WTC11 (cell line): ENCODE measurements around the gene PLCH2. TPM values are rescaled to one million over a fixed set of nuclear protein-coding genes. Genes with fewer than 3 reads are reported as not detected.

Experiments
- ATAC-seq: fragments of 200-7000 bp; cut with Tn5 transposase; 2 replicates; pipeline ENCODE4 v1.10.0; 2021; ENCODE audit warnings: mild to moderate bottlenecking, moderate library complexity
- CTCF ChIA-PET: fragments of 300-600 bp; sonication (Branson Sonifier 250); formaldehyde crosslinking; loops from one replicate; lab custom pipeline; 2021; ENCODE audit warnings: antibody characterized with exemption; lab: Charles Lee
- POLR2A ChIA-PET: fragments of 350-600 bp; sonication (Branson Sonifier 250); formaldehyde crosslinking; loops from one replicate; lab custom pipeline; 2021; ENCODE audit warnings: antibody characterized with exemption; lab: Charles Lee
- DNase-seq: peaks from one replicate; pipeline ENCODE4 v3.0.0; 2021; ENCODE audit warnings: low spot score
- H3K27ac Mint-ChIP-seq: 2 replicates; pipeline ENCODE4 v1.8.0; 2021; ENCODE audit warnings: mixed read lengths
- H3K27me3 Mint-ChIP-seq: 2 replicates; pipeline ENCODE4 v1.8.0; 2021; ENCODE audit warnings: low read depth, mild to moderate bottlenecking, moderate library complexity, mixed read lengths
- H3K36me3 Mint-ChIP-seq: 2 replicates; pipeline ENCODE4 v1.8.0; 2021; ENCODE audit warnings: mixed read lengths
- H3K4me1 Mint-ChIP-seq: 2 replicates; pipeline ENCODE4 v1.8.0; 2022; ENCODE audit warnings: mixed read lengths
- H3K4me3 Mint-ChIP-seq: 2 replicates; pipeline ENCODE4 v1.8.0; 2021; ENCODE audit warnings: mild to moderate bottlenecking, moderate library complexity, mixed read lengths
- H3K9me3 Mint-ChIP-seq: 2 replicates; pipeline ENCODE4 v1.8.0; 2021; ENCODE audit warnings: mixed read lengths
- CREM ChIP-seq: sonication (generic); formaldehyde crosslinking; IDR thresholded peaks from 2 replicates; pipeline ENCODE4 v1.8.1; 2022; ENCODE audit warnings: mild to moderate bottlenecking, missing genetic modification reagents, moderate library complexity
- FOXK1 ChIP-seq: sonication (generic); formaldehyde crosslinking; IDR thresholded peaks from 2 replicates; pipeline ENCODE4 v1.8.0; 2022; ENCODE audit warnings: mild to moderate bottlenecking, moderate library complexity, missing genetic modification reagents
- GABPB1 ChIP-seq: sonication (generic); formaldehyde crosslinking; IDR thresholded peaks from 2 replicates; pipeline ENCODE4 v1.8.1; 2023; ENCODE audit warnings: mild to moderate bottlenecking, missing genetic modification reagents
- JUN ChIP-seq: sonication (generic); formaldehyde crosslinking; IDR thresholded peaks from 2 replicates; pipeline ENCODE4 v1.8.0; 2023; ENCODE audit warnings: mild to moderate bottlenecking, missing genetic modification reagents
- KAT7 ChIP-seq: sonication (generic); formaldehyde crosslinking; IDR thresholded peaks from 2 replicates; pipeline ENCODE4 v1.8.1; 2023; ENCODE audit warnings: missing genetic modification reagents, mild to moderate bottlenecking, borderline replicate concordance
- MYBL2 ChIP-seq: sonication (generic); formaldehyde crosslinking; IDR thresholded peaks from 2 replicates; pipeline ENCODE4 v1.8.1; 2023; ENCODE audit warnings: mild to moderate bottlenecking, moderate library complexity, missing genetic modification reagents
- NFATC4 ChIP-seq: fragments of 250-450 bp; sonication (Bioruptor Pico); IDR thresholded peaks from 2 replicates; pipeline ENCODE4 v1.9.0; 2021; ENCODE audit warnings: mild to moderate bottlenecking
- NFE2L1 ChIP-seq: sonication (generic); formaldehyde crosslinking; IDR thresholded peaks from 2 replicates; pipeline ENCODE4 v1.8.1; 2023; ENCODE audit warnings: missing genetic modification reagents
- NR3C1 ChIP-seq: sonication (generic); formaldehyde crosslinking; conservative IDR thresholded peaks from 2 replicates; pipeline ENCODE4 v1.8.1; 2023; ENCODE audit warnings: low read depth, mild to moderate bottlenecking, missing genetic modification reagents
- PREB ChIP-seq: sonication (generic); formaldehyde crosslinking; IDR thresholded peaks from 2 replicates; pipeline ENCODE4 v1.8.1; 2022; ENCODE audit warnings: mild to moderate bottlenecking, missing genetic modification reagents, moderate library complexity, borderline replicate concordance
- SMAD3 ChIP-seq: sonication (generic); formaldehyde crosslinking; IDR thresholded peaks from 2 replicates; pipeline ENCODE4 v1.8.0; 2022; ENCODE audit warnings: missing genetic modification reagents, mild to moderate bottlenecking, borderline replicate concordance
- ZBTB43 ChIP-seq: sonication (generic); formaldehyde crosslinking; IDR thresholded peaks from 2 replicates; pipeline ENCODE4 v1.8.1; 2023; ENCODE audit warnings: mild to moderate bottlenecking, missing genetic modification reagents
- ZNF121 ChIP-seq: sonication (generic); formaldehyde crosslinking; IDR thresholded peaks from 2 replicates; pipeline ENCODE4 v1.8.0; 2023; ENCODE audit warnings: missing genetic modification reagents
- ZNF138 ChIP-seq: sonication (generic); formaldehyde crosslinking; conservative IDR thresholded peaks from 2 replicates; pipeline ENCODE4 v1.8.1; 2022; ENCODE audit warnings: mild to moderate bottlenecking, moderate library complexity, missing genetic modification reagents
- ZNF232 ChIP-seq: sonication (generic); formaldehyde crosslinking; IDR thresholded peaks from 2 replicates; pipeline ENCODE4 v1.8.0; 2022; ENCODE audit warnings: mild to moderate bottlenecking, missing genetic modification reagents
- ZNF317 ChIP-seq: sonication (generic); formaldehyde crosslinking; IDR thresholded peaks from 2 replicates; pipeline ENCODE4 v1.8.1; 2023; ENCODE audit warnings: low read depth, mild to moderate bottlenecking, moderate library complexity, missing genetic modification reagents, borderline replicate concordance
- total RNA-seq: library from RNA; stranded (reverse); gene quantifications from 3 replicates; pipeline ENCODE4 v1.2.3, GENCODE V29; 2021
- TF ChIP-seq, protein P1 (sequence below): fragments of 250-450 bp; sonication (Bioruptor Pico); IDR thresholded peaks from 2 replicates; pipeline ENCODE4 v1.9.0; 2021; ENCODE audit warnings: moderate library complexity, mild to moderate bottlenecking, inconsistent platforms, borderline replicate concordance
- TF ChIP-seq, protein P2 (sequence below): fragments of 250-450 bp; sonication (Bioruptor Pico); conservative IDR thresholded peaks from 2 replicates; pipeline ENCODE4 v1.9.0; 2021; ENCODE audit warnings: mild to moderate bottlenecking
- TF ChIP-seq, protein P3 (sequence below): fragments of 250-450 bp; sonication (Bioruptor Pico); IDR thresholded peaks from 2 replicates; pipeline ENCODE4 v2.1.2; 2022; ENCODE audit warnings: mild to moderate bottlenecking, moderate library complexity

Gene PLCH2
- total RNA-seq, 1 experiment from 2014 or later = 0.17 TPM

DNA sequence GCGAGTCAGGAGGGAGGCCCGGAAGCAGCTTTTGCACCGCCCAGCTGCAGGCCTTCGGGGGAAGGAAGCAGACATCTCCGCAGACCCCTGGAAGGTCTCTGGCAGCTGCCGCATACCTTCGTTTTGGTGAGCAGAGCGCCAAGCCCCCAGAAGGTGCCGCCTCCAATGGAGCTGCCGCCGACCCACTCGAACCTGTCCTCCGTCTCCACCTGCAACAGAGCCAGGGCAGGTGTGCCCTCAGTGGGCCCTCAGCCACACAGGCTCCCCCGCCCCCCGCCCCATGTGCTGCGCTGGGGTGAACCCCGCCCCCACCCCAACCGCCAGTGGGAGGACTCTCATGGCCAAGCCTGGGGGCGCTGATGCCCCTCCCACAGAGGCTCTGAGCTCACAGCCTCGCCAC is 44.1 kb downstream of the PLCH2 start (continued):
- TF ChIP-seq NFE2L1 (CRISPR knock-in tag) = no peak

DNA sequence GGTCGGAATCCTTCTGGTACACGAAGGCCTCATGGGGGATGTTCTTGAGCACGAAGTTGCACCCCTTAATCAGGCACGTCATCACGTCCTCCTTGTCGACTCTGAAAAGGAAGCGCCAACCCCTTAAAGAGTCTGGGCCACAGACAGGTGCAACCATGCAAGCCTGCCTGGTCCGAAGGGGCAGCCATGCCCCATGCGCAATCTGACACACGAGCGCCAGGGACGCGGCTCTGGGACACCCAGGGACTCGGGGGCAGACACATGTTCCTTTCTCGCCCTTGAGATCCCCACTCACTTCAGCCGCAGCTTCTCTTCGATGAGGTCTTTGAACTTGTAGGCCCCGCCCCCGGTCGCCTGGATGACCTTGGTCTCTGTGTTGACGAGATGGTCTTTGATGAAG is 44.7 kb downstream of the PLCH2 start:
- ATAC-seq (no peak), DNase-seq (no peak)
- Mint-ChIP-seq H3K4me3 (no peak overlapping the region), H3K27ac (no peak overlapping the region), H3K4me1 (peaks cover 18% of the 10 kb centered on the region), H3K36me3 (peaks cover 19% of the 10 kb centered on the region), H3K27me3 (no peaks in the 10 kb centered on the region), H3K9me3 (no peaks in the 10 kb centered on the region)
- ChIA-PET POLR2A (no interaction called here), CTCF (no interaction called here)
- TF ChIP-seq MYBL2 (no peak), CREM (CRISPR knock-in tag) (no peak), SMAD3 (no peak), GABPB1 (CRISPR knock-in tag) (no peak), KAT7 (CRISPR knock-in tag) (no peak), FOXK1 (CRISPR knock-in tag) (no peak), ZNF121 (CRISPR knock-in tag) (no peak), NR3C1 (no peak), ZNF232 (CRISPR knock-in tag) (no peak), PREB (CRISPR knock-in tag) (no peak), ZBTB43 (CRISPR knock-in tag) (no peak), NFATC4 (CRISPR knock-in tag) (no peak), ZNF317 (CRISPR knock-in tag) (no peak)
- TF ChIP-seq, protein P1, sequence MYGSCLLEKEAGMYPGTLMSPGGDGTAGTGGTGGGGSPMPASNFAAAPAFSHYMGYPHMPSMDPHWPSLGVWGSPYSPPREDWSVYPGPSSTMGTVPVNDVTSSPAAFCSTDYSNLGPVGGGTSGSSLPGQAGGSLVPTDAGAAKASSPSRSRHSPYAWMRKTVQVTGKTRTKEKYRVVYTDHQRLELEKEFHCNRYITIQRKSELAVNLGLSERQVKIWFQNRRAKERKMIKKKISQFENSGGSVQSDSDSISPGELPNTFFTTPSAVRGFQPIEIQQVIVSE (CRISPR knock-in tag) = no peak
- TF ChIP-seq, protein P2, sequence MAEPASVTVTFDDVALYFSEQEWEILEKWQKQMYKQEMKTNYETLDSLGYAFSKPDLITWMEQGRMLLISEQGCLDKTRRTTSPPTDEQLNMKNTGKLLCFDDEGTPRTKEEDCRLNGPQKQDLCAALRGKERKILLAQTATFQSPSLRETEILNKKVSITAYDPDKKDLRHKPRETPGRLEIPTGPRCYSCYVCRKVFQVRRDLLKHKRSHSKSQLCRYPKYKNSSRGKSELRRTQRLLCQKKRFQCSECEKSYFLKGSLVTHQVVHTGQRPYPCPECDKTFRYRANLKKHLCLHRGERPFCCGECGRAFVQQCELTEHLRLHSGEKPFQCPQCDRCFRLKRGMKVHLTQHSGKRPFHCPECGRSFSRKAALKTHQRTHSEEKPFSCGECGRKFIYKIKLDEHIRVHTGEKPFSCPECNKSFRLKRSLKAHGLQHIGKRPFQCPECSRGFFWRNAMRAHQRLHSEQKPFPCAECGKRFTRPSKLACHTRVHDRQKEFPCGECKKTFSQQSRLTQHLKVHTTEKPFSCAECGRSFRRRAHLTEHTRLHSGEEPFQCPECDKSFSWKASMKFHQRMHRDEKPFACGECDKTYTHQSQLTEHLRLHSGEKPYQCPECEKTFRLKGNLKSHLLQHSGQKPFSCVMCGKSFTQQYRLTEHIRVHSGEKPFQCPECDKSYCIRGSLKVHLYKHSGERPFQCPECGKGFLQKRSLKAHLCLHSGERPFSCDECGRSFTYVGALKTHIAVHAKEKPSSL (CRISPR knock-in tag) = no peak

DNA sequence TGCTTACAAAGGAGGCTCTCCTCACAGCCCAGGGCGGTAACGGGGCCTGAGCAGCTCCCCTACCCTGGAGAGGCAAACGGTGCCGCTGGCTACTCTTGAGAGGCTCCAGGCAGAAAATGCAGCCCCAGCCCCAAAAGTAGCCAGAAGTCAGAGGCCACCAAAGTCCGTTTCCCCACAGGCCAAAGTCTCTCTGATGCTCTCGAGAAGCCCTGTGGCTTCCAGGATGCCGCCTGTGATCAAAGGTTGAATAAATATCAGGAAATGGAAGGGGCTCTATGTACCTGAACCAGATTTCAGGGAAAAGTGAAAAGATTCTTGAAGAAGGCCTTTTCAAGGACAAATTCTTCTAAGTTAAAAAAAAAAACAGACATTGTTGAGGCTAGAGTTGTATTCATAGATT is 46.1 kb downstream of the PLCH2 start:
- DNase-seq (no peak), ATAC-seq (no peak)
- CTCF ChIA-PET = no interaction called here
- Mint-ChIP-seq H3K9me3 (no peaks in the 10 kb centered on the region), H3K27me3 (peaks cover 7% of the 10 kb centered on the region), H3K4me1 (peaks cover 23% of the 10 kb centered on the region), H3K4me3 (no peak overlapping the region), H3K27ac (no peak overlapping the region), H3K36me3 (peaks cover 19% of the 10 kb centered on the region)
- TF ChIP-seq, protein P3, sequence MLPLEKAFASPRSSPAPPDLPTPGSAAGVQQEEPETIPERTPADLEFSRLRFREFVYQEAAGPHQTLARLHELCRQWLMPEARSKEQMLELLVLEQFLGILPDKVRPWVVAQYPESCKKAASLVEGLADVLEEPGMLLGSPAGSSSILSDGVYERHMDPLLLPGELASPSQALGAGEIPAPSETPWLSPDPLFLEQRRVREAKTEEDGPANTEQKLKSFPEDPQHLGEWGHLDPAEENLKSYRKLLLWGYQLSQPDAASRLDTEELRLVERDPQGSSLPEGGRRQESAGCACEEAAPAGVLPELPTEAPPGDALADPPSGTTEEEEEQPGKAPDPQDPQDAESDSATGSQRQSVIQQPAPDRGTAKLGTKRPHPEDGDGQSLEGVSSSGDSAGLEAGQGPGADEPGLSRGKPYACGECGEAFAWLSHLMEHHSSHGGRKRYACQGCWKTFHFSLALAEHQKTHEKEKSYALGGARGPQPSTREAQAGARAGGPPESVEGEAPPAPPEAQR (CRISPR knock-in tag) = no peak
- TF ChIP-seq JUN = no peak
- no peak for TF ChIP-seq PREB (CRISPR knock-in tag)
- no peak for TF ChIP-seq ZBTB43 (CRISPR knock-in tag)
- no peak for TF ChIP-seq ZNF138 (CRISPR knock-in tag)
- TF ChIP-seq, protein P2 (CRISPR knock-in tag) = no peak
- POLR2A ChIA-PET = no interaction called here
